OCI-LY3 (cell line): Measurements from ENCODE around the gene FAM161B.
"Not testable (repeated sequence)": the region's sequence is repeated elsewhere in the genome, so short reads cannot be mapped to it uniquely, and the experiment has no call there.

Experiments used
- H2AFZ ChIP-seq: fragments of 200-600, 300-600 bp; shearing (Covaris generic); 2 replicates; pipeline ENCODE4 v1.6.0; 2014; ENCODE audit warnings: antibody characterized with exemption, low read depth, low read length
- H3K27ac ChIP-seq: fragments of 200-600, 300-600 bp; sonication (generic); 2 replicates; pipeline ENCODE4 v1.5.1; 2014; ENCODE audit warnings: mild to moderate bottlenecking, low read length, moderate library complexity, mixed read lengths
- H3K27me3 ChIP-seq: fragments of 200-600, 300-600 bp; sonication (generic); 2 replicates; pipeline ENCODE4 v1.6.1; 2014; ENCODE audit warnings: low read depth, low read length, mixed read lengths
- H3K36me3 ChIP-seq: fragments of 200-600, 300-600 bp; sonication (generic); replicated peaks from 2 replicates; pipeline ENCODE3; 2014; ENCODE audit warnings: low read depth, low read length, mixed read lengths
- H3K4me1 ChIP-seq: fragments of 300-600, 200-600 bp; sonication (generic); 2 replicates; pipeline ENCODE4 v1.6.1; 2014; ENCODE audit warnings: low read length, mixed read lengths
- H3K4me2 ChIP-seq: fragments of 200-600, 300-600 bp; sonication (generic); 2 replicates; pipeline ENCODE4 v1.6.1; 2014; ENCODE audit warnings: low read length, mixed read lengths
- H3K4me3 ChIP-seq: fragments of 300-600, 200-600 bp; sonication (generic); 2 replicates; pipeline ENCODE4 v1.5.1; 2014; ENCODE audit warnings: antibody characterized with exemption, mild to moderate bottlenecking, low read length, moderate library complexity
- H3K79me2 ChIP-seq: fragments of 300-600, 200-600 bp; shearing (Covaris generic); 2 replicates; pipeline ENCODE4 v1.6.1; 2014; ENCODE audit warnings: mild to moderate bottlenecking, low read length, mixed read lengths
- H3K9ac ChIP-seq: fragments of 300-600, 200-600 bp; shearing (Covaris generic); 2 replicates; pipeline ENCODE4 v1.6.0; 2014; ENCODE audit warnings: mild to moderate bottlenecking, low read length, moderate library complexity
- H3K9me3 ChIP-seq: fragments of 200-600, 300-600 bp; shearing (Covaris generic); 2 replicates; pipeline ENCODE4 v1.6.1; 2014; ENCODE audit warnings: low read length, mixed read lengths; ENCODE audit not compliant: insufficient read depth
- H4K20me1 ChIP-seq: fragments of 200-600, 300-600 bp; sonication (generic); 2 replicates; pipeline ENCODE4 v1.6.1; 2016; ENCODE audit warnings: low read length, mixed read lengths; ENCODE audit not compliant: insufficient read depth
- EZH2phosphoT487 ChIP-seq: fragments of 200-600 bp; shearing (Covaris generic); IDR thresholded peaks from 2 replicates; pipeline ENCODE4 v1.6.1; 2018; ENCODE audit warnings: antibody characterized with exemption, mixed run types, low read depth
- TF ChIP-seq, protein P1 (sequence below): fragments of 200-600, 300-600 bp; sonication (generic); IDR thresholded peaks from 2 replicates; pipeline ENCODE4 v1.5.1; 2014; ENCODE audit warnings: antibody characterized with exemption, low read length, low read depth

Gene FAM161B

GRCh38 chr14:73903028-73903427 is 46.9 kb downstream of the FAM161B start:
- H3K4me2 ChIP-seq, result no peak overlapping the region
- H3K79me2 ChIP-seq, result no peaks in the 10 kb centered on the region
- no peak overlapping the region for H3K27ac ChIP-seq
- H4K20me1 ChIP-seq, result no peaks in the 10 kb centered on the region
- no peaks in the 10 kb centered on the region for H3K4me1 ChIP-seq
- no peak overlapping the region for H2AFZ ChIP-seq
- H3K4me3 ChIP-seq, result no peak overlapping the region
- TF ChIP-seq, protein P1, sequence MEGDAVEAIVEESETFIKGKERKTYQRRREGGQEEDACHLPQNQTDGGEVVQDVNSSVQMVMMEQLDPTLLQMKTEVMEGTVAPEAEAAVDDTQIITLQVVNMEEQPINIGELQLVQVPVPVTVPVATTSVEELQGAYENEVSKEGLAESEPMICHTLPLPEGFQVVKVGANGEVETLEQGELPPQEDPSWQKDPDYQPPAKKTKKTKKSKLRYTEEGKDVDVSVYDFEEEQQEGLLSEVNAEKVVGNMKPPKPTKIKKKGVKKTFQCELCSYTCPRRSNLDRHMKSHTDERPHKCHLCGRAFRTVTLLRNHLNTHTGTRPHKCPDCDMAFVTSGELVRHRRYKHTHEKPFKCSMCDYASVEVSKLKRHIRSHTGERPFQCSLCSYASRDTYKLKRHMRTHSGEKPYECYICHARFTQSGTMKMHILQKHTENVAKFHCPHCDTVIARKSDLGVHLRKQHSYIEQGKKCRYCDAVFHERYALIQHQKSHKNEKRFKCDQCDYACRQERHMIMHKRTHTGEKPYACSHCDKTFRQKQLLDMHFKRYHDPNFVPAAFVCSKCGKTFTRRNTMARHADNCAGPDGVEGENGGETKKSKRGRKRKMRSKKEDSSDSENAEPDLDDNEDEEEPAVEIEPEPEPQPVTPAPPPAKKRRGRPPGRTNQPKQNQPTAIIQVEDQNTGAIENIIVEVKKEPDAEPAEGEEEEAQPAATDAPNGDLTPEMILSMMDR, result no peak
- no peak for TF ChIP-seq EZH2phosphoT487
- no peak overlapping the region for H3K9ac ChIP-seq
- peaks cover 30% of the 10 kb centered on the region for H3K36me3 ChIP-seq
- H3K27me3 ChIP-seq, result no peaks in the 10 kb centered on the region
- H3K9me3 ChIP-seq, result no peaks in the 10 kb centered on the region

- no peak overlapping the region for H3K9ac ChIP-seq
- H3K36me3 ChIP-seq, result peaks cover 34% of the 10 kb centered on the region
- no peak overlapping the region for H3K4me3 ChIP-seq
- H3K4me1 ChIP-seq, result no peaks in the 10 kb centered on the region
- TF ChIP-seq, protein P1, result no peak
- no peak for TF ChIP-seq EZH2phosphoT487
- peaks cover 11% of the 10 kb centered on the region for H3K79me2 ChIP-seq
- H3K9me3 ChIP-seq, result no peaks in the 10 kb centered on the region
- H3K27ac ChIP-seq, result no peak overlapping the region
- H3K27me3 ChIP-seq, result no peaks in the 10 kb centered on the region
- H4K20me1 ChIP-seq, result no peaks in the 10 kb centered on the region
- no peak overlapping the region for H2AFZ ChIP-seq
- no peak overlapping the region for H3K4me2 ChIP-seq
Measured at GRCh38 chr14:73896521-73896920, 53.4 kb downstream of the FAM161B start.

- TF ChIP-seq, protein P1, result no peak
- TF ChIP-seq EZH2phosphoT487, result no peak
- Histone ChIP-seq H3K36me3 (peaks cover 34% of the 10 kb centered on the region), H3K27ac (no peak overlapping the region), H3K4me2 (no peak overlapping the region), H3K9me3 (no peaks in the 10 kb centered on the region), H4K20me1 (no peaks in the 10 kb centered on the region), H3K27me3 (no peaks in the 10 kb centered on the region), H3K9ac (no peak overlapping the region), H2AFZ (no peak overlapping the region), H3K4me1 (no peaks in the 10 kb centered on the region), H3K4me3 (no peak overlapping the region), H3K79me2 (peaks cover 17% of the 10 kb centered on the region)
Measured at GRCh38 chr14:73895939-73896338, 54.0 kb downstream of the FAM161B start.

- not testable (repeated sequence) for H2AFZ ChIP-seq, H3K4me3 ChIP-seq, H3K27me3 ChIP-seq, H3K9ac ChIP-seq, H3K4me1 ChIP-seq, H3K27ac ChIP-seq, H3K9me3 ChIP-seq, H3K4me2 ChIP-seq, H4K20me1 ChIP-seq
- Histone ChIP-seq H3K36me3 (peaks cover 34% of the 10 kb centered on the region), H3K79me2 (peaks cover 34% of the 10 kb centered on the region)
Measured at GRCh38 chr14:73894180-73894687, 55.7 kb downstream of the FAM161B start.

- TF ChIP-seq EZH2phosphoT487, result no peak
- TF ChIP-seq, protein P1, result no peak
- H4K20me1 ChIP-seq, result no peaks in the 10 kb centered on the region; the same call in 1 of the 2 replicates
- no peak overlapping the region for H3K4me2 ChIP-seq
- peaks cover 24% of the 10 kb centered on the region for H3K4me1 ChIP-seq
- H3K9me3 ChIP-seq, result no peaks in the 10 kb centered on the region
- H3K9ac ChIP-seq, result no peak overlapping the region
- no peak overlapping the region for H3K4me3 ChIP-seq
- H3K79me2 ChIP-seq, result peaks cover 72% of the 10 kb centered on the region
- no peaks in the 10 kb centered on the region for H3K27me3 ChIP-seq
- no peak overlapping the region for H2AFZ ChIP-seq
- no peak overlapping the region for H3K27ac ChIP-seq
- peaks cover 10% of the 10 kb centered on the region for H3K36me3 ChIP-seq
Measured at GRCh38 chr14:73889376-73889775, 60.5 kb downstream of the FAM161B start.
